ENCODE measurements around the gene RASA4B.
"Not testable (repeated sequence)": the region's sequence is repeated elsewhere in the genome, so short reads cannot be mapped to it uniquely, and the experiment has no call there.

- TF ChIP-seq POLR2A, CTCF (IDR thresholded peaks at IDR 0.05): not testable (repeated sequence)
Measured at GRCh38 chr7:102474736-102475435, 42.7 kb downstream of the RASA4B start.

Data from thyroid gland (tissue), 4 donors.